Activated B cell treated with CpG ODN at 0.5 μM for 24 hours (primary cell): ENCODE measurements around the gene XRCC2. TPM values are rescaled to one million over a fixed set of nuclear protein-coding genes. Genes with fewer than 3 reads are reported as not detected.

Experiments used
- ATAC-seq: fragments of 200-7000 bp; cut with Tn5 transposase; one replicate; pipeline ENCODE4 v1.10.0; 2021; ENCODE audit warnings: low read depth, mild to moderate bottlenecking, moderate library complexity
- CTCF ChIA-PET: fragments of 350-600 bp; sonication (Branson Sonifier 250); formaldehyde crosslinking; loops from one replicate; lab custom pipeline; 2021; ENCODE audit warnings: antibody characterized with exemption; lab: Charles Lee
- POLR2A ChIA-PET: fragments of 350-600 bp; sonication (Branson Sonifier 250); formaldehyde crosslinking; loops from one replicate; lab custom pipeline; 2021; ENCODE audit warnings: antibody characterized with exemption; lab: Charles Lee
- DNase-seq: peaks from one replicate; pipeline ENCODE4 v3.0.0; 2022
- H3K27ac Mint-ChIP-seq: one replicate; pipeline ENCODE4 v1.8.0; 2020; ENCODE audit warnings: mixed read lengths
- H3K27me3 Mint-ChIP-seq: one replicate; pipeline ENCODE4 v1.8.0; 2021; ENCODE audit warnings: mixed read lengths
- H3K36me3 Mint-ChIP-seq: one replicate; pipeline ENCODE4 v1.8.0; 2021; ENCODE audit warnings: low read depth, mixed read lengths
- H3K4me1 Mint-ChIP-seq: one replicate; pipeline ENCODE4 v1.8.0; 2021; ENCODE audit warnings: mixed read lengths
- H3K4me3 Mint-ChIP-seq: one replicate; pipeline ENCODE4 v1.8.0; 2020; ENCODE audit warnings: mild to moderate bottlenecking, mixed read lengths
- H3K9me3 Mint-ChIP-seq: one replicate; pipeline ENCODE4 v1.8.0; 2020; ENCODE audit warnings: mixed read lengths
- intact Hi-C: fragments of 100-400 bp; cut with micrococcal nuclease; formaldehyde crosslinking; loops from one replicate; pipeline ENCODE4 v1.15.1; 2024
- total RNA-seq: library from RNA; stranded (reverse); gene quantifications from 2 replicates; pipeline ENCODE4 v1.2.3, GENCODE V29; 2022
- TF ChIP-seq, protein P1 (sequence below): fragments of 200-600 bp; IDR thresholded peaks from one replicate; pipeline ENCODE4 v1.8.0; 2022; ENCODE audit warnings: antibody characterized with exemption, mild to moderate bottlenecking

The XRCC2 gene
- total RNA-seq, 1 donor from 2014 or later = 2.3 TPM

DNA sequence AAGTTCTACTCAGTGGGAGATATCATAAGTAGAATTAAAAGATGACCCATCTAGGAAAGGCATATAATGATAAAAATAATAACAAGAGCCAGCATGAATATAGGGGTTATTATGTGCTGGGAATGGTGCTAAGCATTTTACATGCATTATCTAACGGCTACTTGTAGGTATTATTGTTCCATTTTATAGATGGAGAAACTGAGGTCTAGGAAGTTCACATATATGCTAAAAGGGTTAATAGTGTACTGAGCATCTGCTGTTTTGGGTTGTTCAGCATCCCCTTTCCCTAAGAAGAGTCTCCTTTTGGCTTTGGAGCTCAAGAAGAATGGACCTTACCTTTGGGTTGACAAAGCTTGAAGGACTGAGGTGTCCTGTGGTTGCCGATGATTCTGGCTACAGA, 68.9 kb downstream of the XRCC2 start:
- no peak overlapping the region for H3K27ac Mint-ChIP-seq
- intact Hi-C loops = no loop called here
- H3K9me3 Mint-ChIP-seq = no peaks in the 10 kb centered on the region
- CTCF ChIA-PET = no interaction called here
- TF ChIP-seq, protein P1, sequence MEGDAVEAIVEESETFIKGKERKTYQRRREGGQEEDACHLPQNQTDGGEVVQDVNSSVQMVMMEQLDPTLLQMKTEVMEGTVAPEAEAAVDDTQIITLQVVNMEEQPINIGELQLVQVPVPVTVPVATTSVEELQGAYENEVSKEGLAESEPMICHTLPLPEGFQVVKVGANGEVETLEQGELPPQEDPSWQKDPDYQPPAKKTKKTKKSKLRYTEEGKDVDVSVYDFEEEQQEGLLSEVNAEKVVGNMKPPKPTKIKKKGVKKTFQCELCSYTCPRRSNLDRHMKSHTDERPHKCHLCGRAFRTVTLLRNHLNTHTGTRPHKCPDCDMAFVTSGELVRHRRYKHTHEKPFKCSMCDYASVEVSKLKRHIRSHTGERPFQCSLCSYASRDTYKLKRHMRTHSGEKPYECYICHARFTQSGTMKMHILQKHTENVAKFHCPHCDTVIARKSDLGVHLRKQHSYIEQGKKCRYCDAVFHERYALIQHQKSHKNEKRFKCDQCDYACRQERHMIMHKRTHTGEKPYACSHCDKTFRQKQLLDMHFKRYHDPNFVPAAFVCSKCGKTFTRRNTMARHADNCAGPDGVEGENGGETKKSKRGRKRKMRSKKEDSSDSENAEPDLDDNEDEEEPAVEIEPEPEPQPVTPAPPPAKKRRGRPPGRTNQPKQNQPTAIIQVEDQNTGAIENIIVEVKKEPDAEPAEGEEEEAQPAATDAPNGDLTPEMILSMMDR = no peak
- H3K27me3 Mint-ChIP-seq = no peaks in the 10 kb centered on the region
- no peak overlapping the region for H3K4me3 Mint-ChIP-seq
- no peaks in the 10 kb centered on the region for H3K36me3 Mint-ChIP-seq
- POLR2A ChIA-PET = no interaction called here
- H3K4me1 Mint-ChIP-seq = no peaks in the 10 kb centered on the region
- DNase-seq (no peak), ATAC-seq (no peak)

DNA sequence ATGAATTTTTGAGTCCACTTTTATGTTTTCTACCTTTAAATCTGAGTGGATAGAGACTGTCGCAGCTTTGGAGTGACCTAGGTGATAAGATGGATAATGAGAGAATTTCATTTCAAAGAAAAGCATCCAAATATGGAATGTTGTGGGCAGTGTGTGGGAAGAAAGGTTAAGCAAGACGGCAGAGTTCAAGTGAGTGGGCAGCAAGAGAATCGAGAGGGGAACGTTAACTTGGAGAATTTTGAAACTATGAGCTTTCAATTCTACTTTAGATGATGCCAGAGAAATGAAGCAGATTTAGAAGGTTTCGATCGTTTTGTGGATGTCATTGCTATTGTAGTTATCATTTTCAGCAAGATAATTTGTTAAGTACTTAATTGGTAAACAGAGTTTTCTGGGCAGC, 73.0 kb downstream of the XRCC2 start:
- TF ChIP-seq, protein P1 = no peak
- ChIA-PET CTCF (no interaction called here), POLR2A (no interaction called here)
- no peaks in the 10 kb centered on the region for H3K36me3 Mint-ChIP-seq
- H3K27ac Mint-ChIP-seq = no peak overlapping the region
- H3K27me3 Mint-ChIP-seq = peaks cover 2% of the 10 kb centered on the region
- DNase-seq (no peak), ATAC-seq (no peak)
- no peaks in the 10 kb centered on the region for H3K4me1 Mint-ChIP-seq
- intact Hi-C loops = no loop called here
- no peak overlapping the region for H3K4me3 Mint-ChIP-seq
- H3K9me3 Mint-ChIP-seq = no peaks in the 10 kb centered on the region

- Mint-ChIP-seq H3K36me3 (no peaks in the 10 kb centered on the region), H3K9me3 (no peaks in the 10 kb centered on the region), H3K4me1 (no peaks in the 10 kb centered on the region), H3K4me3 (no peak overlapping the region), H3K27me3 (peaks cover 2% of the 10 kb centered on the region), H3K27ac (no peak overlapping the region)
- no peak for DNase-seq
- intact Hi-C loops = no loop called here
- ChIA-PET CTCF (no interaction called here), POLR2A (no interaction called here)
- TF ChIP-seq, protein P1 = no peak
- no peak for ATAC-seq
These were observed 74.6 kb downstream of the XRCC2 start for GRCh38 chr7:152601305-152601798.

GRCh38 chr7:152600266-152600665, 75.7 kb downstream of the XRCC2 start:
- Mint-ChIP-seq H3K36me3 (no peaks in the 10 kb centered on the region), H3K4me3 (no peak overlapping the region), H3K9me3 (no peaks in the 10 kb centered on the region), H3K27me3 (peaks cover 2% of the 10 kb centered on the region), H3K4me1 (no peaks in the 10 kb centered on the region), H3K27ac (no peak overlapping the region)
- DNase-seq = no peak
- no peak for ATAC-seq
- POLR2A ChIA-PET = no interaction called here
- intact Hi-C loops = no loop called here
- TF ChIP-seq, protein P1 = no peak
- CTCF ChIA-PET = no interaction called here

DNA sequence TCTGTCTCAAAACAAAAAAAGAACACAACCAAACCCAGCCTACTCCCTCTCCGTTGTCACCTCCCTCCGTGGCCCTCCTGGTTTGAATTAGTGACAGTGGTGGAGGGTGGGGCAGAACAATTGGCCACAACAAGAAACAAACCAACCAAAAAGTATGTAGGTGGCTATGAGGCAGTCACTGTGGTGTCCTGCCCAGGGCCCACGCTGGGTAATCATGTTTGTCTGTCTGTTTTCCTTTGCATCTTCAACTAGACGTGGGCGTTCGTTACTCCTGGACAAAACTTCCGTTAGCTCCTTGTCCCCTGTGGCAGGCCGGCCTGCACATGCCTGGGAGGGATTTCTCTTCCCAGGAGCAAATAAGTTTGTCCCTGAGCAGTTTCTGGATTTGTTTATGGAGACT, 78.4 kb downstream of the XRCC2 start:
- Mint-ChIP-seq H3K9me3 (no peaks in the 10 kb centered on the region), H3K27ac (no peak overlapping the region), H3K4me1 (no peaks in the 10 kb centered on the region), H3K27me3 (peaks cover 2% of the 10 kb centered on the region), H3K36me3 (no peaks in the 10 kb centered on the region), H3K4me3 (no peak overlapping the region)
- CTCF ChIA-PET = no interaction called here
- intact Hi-C loops = no loop called here
- POLR2A ChIA-PET = interaction anchor here (0.6 kb wide), 2 partner anchors 16 to 22 kb away, joined by 4 to 7 read pairs; no protein-coding TSS in a partner anchor
- TF ChIP-seq, protein P1 = no peak
- DNase-seq (no peak), ATAC-seq (no peak)
